Prostate gland (tissue), 2 donors: ENCODE results near the gene FILIP1.

Experiments
- POLR2A ChIP-seq: fragments of 450-650 bp; IDR thresholded peaks from one replicate; pipeline ENCODE4 v1.6.1; 2016; ENCODE audit warnings: antibody characterized with exemption, mild to moderate bottlenecking
- TF ChIP-seq, protein P1 (sequence below), 4 experiments: fragments of 200-600 bp in 2 of 4; fragments of 450-650 bp in 2 of 4; sonication (generic) in 2 of 4; IDR thresholded peaks; 1 replicate in 3 of 4; 2 replicates in 1 of 4; pipeline ENCODE4 v1.5.1; 2016 to 2019; ENCODE audit warnings: antibody characterized with exemption in 4 of 4, mild to moderate bottlenecking in 2 of 4, moderate library complexity in 2 of 4

- TF ChIP-seq, protein P1, sequence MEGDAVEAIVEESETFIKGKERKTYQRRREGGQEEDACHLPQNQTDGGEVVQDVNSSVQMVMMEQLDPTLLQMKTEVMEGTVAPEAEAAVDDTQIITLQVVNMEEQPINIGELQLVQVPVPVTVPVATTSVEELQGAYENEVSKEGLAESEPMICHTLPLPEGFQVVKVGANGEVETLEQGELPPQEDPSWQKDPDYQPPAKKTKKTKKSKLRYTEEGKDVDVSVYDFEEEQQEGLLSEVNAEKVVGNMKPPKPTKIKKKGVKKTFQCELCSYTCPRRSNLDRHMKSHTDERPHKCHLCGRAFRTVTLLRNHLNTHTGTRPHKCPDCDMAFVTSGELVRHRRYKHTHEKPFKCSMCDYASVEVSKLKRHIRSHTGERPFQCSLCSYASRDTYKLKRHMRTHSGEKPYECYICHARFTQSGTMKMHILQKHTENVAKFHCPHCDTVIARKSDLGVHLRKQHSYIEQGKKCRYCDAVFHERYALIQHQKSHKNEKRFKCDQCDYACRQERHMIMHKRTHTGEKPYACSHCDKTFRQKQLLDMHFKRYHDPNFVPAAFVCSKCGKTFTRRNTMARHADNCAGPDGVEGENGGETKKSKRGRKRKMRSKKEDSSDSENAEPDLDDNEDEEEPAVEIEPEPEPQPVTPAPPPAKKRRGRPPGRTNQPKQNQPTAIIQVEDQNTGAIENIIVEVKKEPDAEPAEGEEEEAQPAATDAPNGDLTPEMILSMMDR (IDR thresholded peaks at IDR 0.05), result no peak
- TF ChIP-seq POLR2A, result no peak
These were observed 202.3 kb downstream of the FILIP1 start for GRCh38 chr6:75291331-75291730.
